ENCODE results near the gene CELSR1. TPM values are rescaled to one million over a fixed set of nuclear protein-coding genes. Genes with fewer than 3 reads are reported as not detected.
A peak's percentile ranks its signal among the peaks of the same experiment; 100 is the strongest.

Gene CELSR1
- total RNA-seq, 2 donors from 2014 or later, result 24.2 to 38.2 TPM

- Histone ChIP-seq H3K27me3 (replicated peaks; ENCODE audit: insufficient read depth) (no peaks in the 10 kb centered on the region), H3K27ac (peak overlapping the region in 1 of 2 donors; percentile 71), H3K36me3 (no peaks in the 10 kb centered on the region), H3K4me1 (replicated peaks) (peaks cover 28% of the 10 kb centered on the region), H3K4me3 (no peak overlapping the region), H3K9me3 (no peaks in the 10 kb centered on the region)
- intact Hi-C loops (cut with DNase I), result no loop called here
- DNase-seq (ENCODE audit: low spot score), result no peak
- WGBS, result 77% methylated on average over 20 of the region's 24 CpGs
- TF ChIP-seq, protein P1, sequence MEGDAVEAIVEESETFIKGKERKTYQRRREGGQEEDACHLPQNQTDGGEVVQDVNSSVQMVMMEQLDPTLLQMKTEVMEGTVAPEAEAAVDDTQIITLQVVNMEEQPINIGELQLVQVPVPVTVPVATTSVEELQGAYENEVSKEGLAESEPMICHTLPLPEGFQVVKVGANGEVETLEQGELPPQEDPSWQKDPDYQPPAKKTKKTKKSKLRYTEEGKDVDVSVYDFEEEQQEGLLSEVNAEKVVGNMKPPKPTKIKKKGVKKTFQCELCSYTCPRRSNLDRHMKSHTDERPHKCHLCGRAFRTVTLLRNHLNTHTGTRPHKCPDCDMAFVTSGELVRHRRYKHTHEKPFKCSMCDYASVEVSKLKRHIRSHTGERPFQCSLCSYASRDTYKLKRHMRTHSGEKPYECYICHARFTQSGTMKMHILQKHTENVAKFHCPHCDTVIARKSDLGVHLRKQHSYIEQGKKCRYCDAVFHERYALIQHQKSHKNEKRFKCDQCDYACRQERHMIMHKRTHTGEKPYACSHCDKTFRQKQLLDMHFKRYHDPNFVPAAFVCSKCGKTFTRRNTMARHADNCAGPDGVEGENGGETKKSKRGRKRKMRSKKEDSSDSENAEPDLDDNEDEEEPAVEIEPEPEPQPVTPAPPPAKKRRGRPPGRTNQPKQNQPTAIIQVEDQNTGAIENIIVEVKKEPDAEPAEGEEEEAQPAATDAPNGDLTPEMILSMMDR (IDR thresholded peaks at IDR 0.05), result no peak
- no peak for TF ChIP-seq POLR2AphosphoS5 (IDR thresholded peaks at IDR 0.05)
Observed at GRCh38 chr22:46453829-46454503, 83.5 kb downstream of the CELSR1 start.

DNA sequence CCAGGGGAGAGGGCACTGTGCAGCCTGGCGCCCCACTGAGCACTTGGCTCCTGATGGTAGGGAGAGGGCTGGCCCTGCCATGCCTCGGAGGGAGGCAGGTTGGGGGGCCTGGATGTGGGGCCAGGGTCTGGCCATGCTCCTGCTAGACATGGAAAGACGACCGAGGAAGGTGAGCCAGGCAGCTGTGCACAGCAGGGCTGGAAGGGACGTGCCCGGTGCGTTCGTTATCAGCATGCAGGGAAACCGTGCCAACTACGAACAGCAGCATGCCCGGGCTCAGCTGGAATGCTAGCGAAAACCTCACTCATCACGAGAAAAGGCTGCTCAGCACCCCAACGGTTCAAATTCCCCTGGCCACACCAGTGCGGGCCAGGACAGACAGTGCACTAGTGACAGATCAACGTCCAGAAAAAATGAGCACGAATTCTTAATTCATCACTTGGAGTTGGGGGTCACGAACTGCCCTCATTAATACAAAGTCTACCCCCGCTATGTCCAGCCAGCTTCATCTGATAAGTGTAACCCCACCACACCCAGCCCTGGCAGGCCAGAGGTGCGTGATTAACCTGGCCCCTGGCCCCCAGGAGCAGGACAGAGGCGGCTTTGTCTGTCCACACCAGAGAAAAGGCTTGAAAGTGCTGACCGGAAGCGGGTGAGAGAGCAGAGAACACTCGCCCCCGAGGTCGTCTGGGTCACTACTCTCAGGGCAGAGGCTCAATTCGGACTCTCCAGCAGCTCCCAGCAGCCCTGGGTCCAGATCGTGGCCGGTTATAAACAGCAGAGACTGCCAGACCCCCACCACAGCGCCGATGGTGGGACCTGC lies 84.2 kb downstream of the CELSR1 start:
- DNase-seq (ENCODE audit: low spot score), result peak; percentile 76
- intact Hi-C loops (cut with DNase I), result no loop called here
- peak overlapping the region; percentile 50 to 71 for H3K27ac ChIP-seq

DNA sequence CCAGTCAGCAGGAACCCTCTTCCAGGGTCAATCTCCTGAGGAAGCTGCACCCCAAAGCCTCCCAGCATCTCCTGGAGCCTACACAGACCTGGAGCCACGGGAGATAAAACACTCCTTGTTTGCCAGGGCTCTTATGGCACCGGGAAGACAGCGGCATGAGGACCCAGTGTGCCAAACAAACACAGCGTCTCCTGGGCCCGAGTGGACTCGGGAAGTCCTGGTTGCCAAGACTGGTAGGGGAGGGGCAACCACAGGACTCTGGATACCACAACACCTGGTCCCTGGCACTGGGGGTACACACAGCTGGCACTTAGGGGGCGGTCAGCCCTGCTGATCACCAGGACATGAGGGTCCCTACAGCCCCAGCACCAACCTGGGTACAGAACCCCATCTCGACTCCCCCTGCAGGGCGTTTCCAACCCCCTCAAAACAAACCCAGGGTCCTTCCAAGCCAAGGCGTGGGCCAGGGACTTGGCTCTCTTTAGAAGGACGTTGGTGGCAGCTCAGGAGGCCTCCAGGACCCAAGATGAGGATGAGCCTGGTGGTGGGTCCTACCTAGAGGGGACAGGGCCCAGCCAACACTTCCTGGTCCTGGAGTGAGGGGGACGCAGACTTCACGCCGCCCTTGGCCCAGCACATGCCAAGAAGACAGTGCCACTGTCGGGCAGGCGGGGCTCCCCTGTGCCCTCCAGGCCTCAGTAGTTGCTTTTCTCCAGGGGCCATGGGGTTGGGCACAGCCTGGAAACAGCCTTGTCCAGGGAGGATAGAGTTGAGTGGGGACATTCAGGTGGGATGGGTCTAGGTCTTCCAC lies 85.0 kb downstream of the CELSR1 start:
- no peaks in the 10 kb centered on the region for H3K9me3 ChIP-seq
- no peaks in the 10 kb centered on the region for H3K27me3 ChIP-seq (replicated peaks; ENCODE audit: insufficient read depth)
- TF ChIP-seq POLR2AphosphoS5 (IDR thresholded peaks at IDR 0.05) (peak; percentile 8), POLR2A (IDR thresholded peaks at IDR 0.05) (no peak)
- H3K4me1 ChIP-seq (replicated peaks), result peaks cover 35% of the 10 kb centered on the region
- no peak overlapping the region for H3K4me3 ChIP-seq
- peak; percentile 30 for DNase-seq (ENCODE audit: low spot score)
- 55% methylated on average over 15 of the region's 16 CpGs for WGBS
- H3K27ac ChIP-seq, result peak overlapping the region; percentile 50 to 71
- intact Hi-C loops (cut with DNase I), result no loop called here
- no peaks in the 10 kb centered on the region for H3K36me3 ChIP-seq

More for the DNA sequence above, 84.2 kb downstream of the CELSR1 start:
- Histone ChIP-seq H3K9me3 (no peaks in the 10 kb centered on the region), H3K4me1 (replicated peaks) (peaks cover 29% of the 10 kb centered on the region), H3K4me3 (no peak overlapping the region), H3K27me3 (replicated peaks; ENCODE audit: insufficient read depth) (no peaks in the 10 kb centered on the region), H3K36me3 (no peaks in the 10 kb centered on the region)
- TF ChIP-seq POLR2A (IDR thresholded peaks at IDR 0.05) (peak; percentile 19), POLR2AphosphoS5 (IDR thresholded peaks at IDR 0.05) (peak; percentile 51)
- TF ChIP-seq, protein P1 (IDR thresholded peaks at IDR 0.05), result no peak
- WGBS, result 54% methylated on average over 31 of the region's 31 CpGs

DNA sequence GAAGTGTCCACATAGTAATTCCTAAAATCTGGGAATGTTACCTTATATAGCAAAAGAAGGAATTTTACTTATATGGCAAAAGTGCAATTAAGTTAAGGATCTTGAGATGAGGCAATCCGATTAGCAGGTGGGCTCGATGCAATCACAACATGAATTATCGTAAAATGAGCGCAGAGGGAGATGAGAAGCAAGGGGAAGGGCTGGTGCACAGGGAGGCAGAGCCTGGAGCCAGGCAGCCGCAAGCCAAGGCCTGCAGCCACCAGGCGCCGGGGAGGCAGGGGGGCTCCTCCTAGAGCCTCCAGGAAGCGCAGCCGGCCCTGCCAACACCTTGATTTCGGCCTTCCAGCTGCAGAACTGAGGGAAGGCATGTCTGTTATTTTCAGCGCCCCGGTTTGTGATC lies 85.7 kb downstream of the CELSR1 start:
- 36% methylated on average over 12 of the region's 12 CpGs for WGBS
- peak overlapping the region; percentile 50 to 71 for H3K27ac ChIP-seq
- H3K4me1 ChIP-seq (replicated peaks), result peaks cover 35% of the 10 kb centered on the region
- H3K27me3 ChIP-seq (replicated peaks; ENCODE audit: insufficient read depth), result no peaks in the 10 kb centered on the region
- DNase-seq (ENCODE audit: low spot score), result peak; percentile 30
- no peaks in the 10 kb centered on the region for H3K36me3 ChIP-seq
- intact Hi-C loops (cut with DNase I), result no loop called here
- TF ChIP-seq POLR2A (IDR thresholded peaks at IDR 0.05) (no peak), POLR2AphosphoS5 (IDR thresholded peaks at IDR 0.05) (no peak)
- TF ChIP-seq, protein P1 (IDR thresholded peaks at IDR 0.05), result no peak
- no peaks in the 10 kb centered on the region for H3K9me3 ChIP-seq
- no peak overlapping the region for H3K4me3 ChIP-seq
